ENCODE data around the gene SH3PXD2B.
"Not testable (repeated sequence)": the region's sequence is repeated elsewhere in the genome, so short reads cannot be mapped to it uniquely, and the experiment has no call there.

Gene SH3PXD2B

DNA sequence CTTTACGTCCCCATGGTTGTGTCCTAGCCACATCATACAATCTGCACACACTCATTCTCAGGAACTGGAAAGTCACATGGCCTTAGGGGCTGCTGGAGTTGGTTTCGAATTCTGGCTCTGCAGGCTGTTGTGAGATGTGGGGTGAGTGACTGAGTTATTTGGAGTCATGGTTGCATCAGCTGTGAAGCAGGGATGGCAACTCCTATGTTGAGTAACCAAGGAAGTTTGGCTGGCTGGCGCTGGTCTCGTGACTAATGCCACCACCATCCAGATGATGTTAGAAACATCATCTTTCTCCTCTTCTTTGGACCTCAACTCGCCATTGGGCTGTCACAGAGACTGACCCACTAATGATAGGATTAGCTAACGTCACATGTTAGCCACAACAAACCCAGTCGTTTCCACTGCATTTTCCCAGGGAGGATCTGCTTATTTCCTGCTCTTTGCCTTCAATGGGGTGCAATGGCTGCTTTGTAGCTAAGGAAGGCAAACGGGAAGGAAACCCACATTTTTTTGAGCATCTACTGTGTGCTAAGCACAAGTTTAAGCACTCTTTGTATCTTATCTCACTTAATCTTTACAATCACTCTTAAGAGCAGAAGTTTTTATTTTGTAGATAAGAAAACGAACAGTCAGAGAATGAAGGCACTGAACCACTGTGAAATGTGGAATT lies 92.6 kb downstream of the SH3PXD2B start:
- DNase-seq: no peak

DNA sequence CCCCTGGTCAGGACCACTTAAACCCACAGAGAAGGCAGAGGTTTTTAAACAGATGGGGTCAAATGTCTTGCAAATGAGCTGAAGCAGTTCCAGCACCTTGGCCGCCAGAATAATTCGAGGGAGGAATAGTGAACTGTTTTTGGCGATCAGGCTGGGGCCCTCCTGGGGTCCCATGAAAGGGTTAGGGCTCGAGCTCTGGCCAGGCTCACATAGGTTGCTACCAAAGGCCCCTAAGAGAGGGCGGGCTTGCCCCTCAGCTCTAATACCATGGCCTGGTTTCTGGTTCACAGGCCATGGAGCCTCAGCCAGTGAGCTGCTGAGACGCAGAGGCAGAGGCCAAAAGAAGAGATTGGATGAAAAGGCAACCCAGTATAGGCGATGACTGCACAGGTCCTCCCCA lies 96.0 kb downstream of the SH3PXD2B start:
- no peak for DNase-seq

DNA sequence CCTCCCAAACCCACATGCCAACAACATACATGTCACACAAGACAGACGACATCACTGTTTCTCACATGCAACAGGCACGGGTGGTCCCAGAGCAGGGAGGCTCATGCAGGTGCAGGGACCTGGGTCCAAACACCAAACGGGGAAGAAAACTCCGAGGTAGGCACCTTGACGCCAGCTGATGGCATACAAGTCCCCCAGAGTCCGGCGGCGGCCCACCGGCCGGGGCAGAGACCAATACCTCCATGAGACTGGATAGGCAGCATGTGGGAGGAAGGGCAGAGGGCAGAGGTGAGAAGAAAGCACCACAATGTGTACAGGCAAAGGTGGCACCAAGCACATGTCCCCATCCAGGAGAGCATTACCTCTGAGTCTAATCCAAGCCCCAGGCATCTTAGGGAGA lies 97.8 kb downstream of the SH3PXD2B start:
- DNase-seq: no peak

- DNase-seq: no peak
Observed at GRCh38 chr5:172356047-172356446, 98.3 kb downstream of the SH3PXD2B start.

DNA sequence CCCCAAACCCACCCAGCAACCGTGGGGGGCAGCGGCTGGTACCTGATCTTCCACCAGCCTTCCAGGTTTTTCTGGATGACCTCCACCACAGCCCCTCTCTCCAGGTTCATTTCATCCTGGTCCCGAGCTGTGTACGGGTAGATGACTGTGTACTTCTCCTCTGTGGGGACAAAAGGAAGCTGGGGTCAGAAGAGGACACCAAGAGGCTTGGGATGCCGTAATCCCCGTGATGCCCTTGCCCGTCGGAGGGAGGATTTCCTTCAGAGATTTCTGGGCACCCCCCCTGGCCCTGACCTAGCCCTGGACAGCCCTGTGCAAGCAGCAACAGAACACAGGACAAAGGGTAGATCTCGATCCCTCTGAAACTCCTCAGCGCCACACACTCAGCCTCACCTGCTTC lies 100.5 kb downstream of the SH3PXD2B start:
- no peak for DNase-seq

DNA sequence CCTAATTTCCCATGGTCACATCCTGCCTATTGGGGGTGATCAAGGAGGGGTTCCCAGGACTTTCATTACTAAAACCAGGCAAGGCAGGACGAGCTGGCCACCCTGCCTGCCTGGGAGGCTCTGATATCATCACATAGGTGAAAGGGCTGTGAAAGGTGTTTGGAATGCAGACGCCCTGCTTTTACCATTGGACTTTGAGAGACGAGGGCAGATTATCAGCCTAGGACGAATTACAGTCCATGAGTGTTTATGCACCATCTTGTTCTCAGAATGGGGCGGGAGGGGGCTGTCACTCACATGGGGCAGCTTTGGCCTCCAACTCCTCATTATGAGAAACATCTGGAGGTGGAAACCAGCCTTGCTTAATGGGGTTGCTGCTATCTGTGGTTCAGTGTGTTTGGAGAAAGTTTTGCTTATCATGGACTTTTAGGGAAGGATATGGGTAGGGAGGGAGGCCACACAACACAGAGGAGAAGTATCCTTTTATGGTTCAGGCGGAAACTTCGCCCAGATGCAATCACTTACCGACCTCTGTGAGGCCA lies 101.0 kb downstream of the SH3PXD2B start:
- no peak for DNase-seq

DNA sequence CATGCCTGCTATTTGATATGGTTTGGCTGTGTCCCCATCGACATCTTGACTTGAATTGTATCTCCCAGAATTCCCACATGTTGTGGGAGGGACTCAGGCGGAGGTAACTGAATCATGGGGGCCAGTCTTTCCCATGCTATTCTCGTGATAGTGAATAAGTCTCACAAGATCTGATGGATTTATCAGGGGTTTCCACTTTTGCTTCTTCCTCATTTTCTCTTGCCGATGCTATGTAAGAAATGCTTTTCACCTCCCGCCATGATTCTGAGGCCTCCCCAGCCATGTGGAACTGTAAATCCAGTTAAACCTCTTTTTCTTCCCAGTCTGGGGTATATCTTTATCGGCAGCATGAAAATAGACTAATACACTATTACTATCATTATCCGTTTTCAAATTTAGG lies 101.8 kb downstream of the SH3PXD2B start:
- DNase-seq: not testable (repeated sequence)

DNA sequence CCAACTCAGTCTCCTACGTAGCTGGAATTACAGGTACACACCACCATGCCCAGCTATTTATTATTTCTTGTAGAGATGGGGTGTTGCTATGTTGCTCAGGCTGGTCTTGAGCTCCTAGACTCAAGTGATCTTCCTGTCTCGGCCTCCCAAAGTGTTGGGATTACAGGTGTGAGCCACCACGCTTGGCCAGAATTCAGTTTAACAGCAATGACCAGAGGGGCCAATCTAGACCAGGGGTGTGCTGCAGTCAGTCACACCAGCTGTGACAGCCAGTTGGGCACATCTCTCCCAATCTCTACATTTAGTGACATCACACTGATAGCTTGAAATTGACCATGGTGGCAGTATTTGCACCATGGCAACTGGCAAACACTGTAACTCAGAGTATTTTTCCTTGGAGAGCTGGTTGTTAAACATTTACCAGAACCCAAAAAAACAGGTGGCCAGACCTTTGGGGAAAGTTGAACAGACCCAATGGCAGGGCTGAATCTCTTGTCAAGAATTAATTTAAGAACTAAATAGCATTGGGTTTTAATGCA lies 103.0 kb downstream of the SH3PXD2B start:
- no peak for DNase-seq

- DNase-seq: no peak
Observed at GRCh38 chr5:172350212-172351181, 103.8 kb downstream of the SH3PXD2B start.

DNA sequence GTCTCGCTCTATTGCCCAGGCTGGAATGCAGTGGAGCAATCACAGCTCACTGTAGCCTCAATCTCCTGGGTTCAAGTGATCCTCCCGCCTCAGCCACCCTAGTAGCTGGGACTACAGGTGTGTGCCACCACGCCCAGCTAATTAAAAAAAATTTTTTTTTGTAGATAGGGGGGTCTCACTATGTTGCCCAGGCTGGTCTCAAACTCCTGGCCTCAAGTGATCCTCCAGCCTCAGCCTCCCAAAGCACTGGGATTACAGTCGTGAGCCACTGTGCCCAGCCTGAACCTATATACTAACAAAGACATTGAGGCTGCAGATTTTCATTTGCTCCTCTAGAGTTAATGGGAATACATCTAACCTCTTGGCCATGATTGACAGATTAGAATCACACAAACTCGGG lies 105.6 kb downstream of the SH3PXD2B start:
- DNase-seq: not testable (repeated sequence)

DNA sequence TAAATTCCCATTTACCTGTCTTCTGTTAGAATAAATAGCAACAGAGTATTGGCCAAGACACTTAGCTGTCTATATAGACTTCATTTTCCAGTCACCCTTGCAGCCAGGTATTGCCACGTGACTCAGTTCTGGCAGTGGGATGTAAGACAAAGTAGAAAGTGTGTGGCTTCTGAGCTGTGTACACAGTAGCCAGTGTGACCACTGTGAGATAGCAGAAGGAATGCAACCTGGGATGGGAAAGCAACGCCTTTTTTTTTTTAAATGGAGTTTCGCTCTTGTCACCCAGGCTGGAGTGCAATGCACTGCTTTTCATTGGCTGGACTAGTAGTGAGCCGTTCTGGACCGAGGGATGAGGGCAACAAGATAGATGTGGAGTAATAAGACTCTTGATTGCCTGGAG lies 106.2 kb downstream of the SH3PXD2B start:
- no peak for DNase-seq

- DNase-seq: no peak
Observed at GRCh38 chr5:172347496-172348052, 106.8 kb downstream of the SH3PXD2B start.

DNA sequence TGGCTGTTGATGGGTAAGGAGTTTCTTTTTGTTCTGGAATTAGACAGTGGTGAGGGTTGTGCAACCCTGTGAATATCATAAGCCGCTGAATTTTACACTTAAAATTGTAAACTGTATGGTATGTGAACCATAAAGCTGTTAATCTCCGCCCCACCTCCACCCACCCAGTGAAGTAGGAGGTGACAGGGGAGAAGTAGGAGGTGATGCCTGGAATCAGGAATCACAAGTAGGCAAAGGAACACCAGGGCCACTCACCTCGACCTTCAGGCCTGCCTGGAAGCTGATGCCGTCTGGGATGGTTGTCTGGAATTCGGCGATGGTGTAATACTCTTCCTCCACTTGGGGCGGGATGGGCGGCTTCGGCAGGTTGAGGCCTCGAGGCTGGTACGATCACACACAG lies 108.4 kb downstream of the SH3PXD2B start:
- DNase-seq: no peak

GRCh38 chr5:172344855-172345409 lies 109.4 kb downstream of the SH3PXD2B start:
- DNase-seq: no peak

- no peak for DNase-seq
Observed at GRCh38 chr5:172343741-172344140, 110.6 kb downstream of the SH3PXD2B start.

GRCh38 chr5:172342918-172343317 lies 111.4 kb downstream of the SH3PXD2B start:
- no peak for DNase-seq

GRCh38 chr5:172339264-172340180 lies 114.8 kb downstream of the SH3PXD2B start:
- no peak for DNase-seq

DNA sequence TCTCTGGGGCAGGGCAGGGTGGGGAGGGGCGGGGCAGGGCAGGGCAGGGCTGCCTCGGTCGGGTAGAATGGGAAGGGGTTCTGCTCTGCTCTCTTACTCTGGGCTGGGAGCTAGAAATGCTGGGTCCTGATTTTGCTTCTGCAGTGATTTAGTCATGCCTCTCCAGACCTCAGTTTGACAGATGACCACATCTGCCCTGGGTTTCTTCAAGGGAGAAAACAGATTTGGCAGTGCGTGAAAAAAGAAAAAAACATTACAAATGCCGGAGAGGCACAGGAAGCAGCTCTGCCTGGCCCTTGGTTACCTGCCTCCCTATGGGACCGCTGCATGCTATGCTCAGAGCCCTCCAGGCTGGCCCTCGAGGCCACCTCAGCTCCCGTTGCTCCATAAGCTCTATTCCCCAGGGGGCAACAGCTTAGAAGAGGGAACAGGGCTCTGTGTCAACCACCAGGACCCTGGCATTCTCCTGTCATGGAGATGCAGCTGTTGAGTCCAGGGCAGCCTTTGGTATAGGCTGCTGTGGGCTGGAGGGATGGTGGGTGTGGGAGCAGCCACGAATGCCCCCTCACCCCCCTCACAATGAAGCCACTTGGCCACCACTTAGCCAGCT lies 117.5 kb downstream of the SH3PXD2B start:
- DNase-seq: no peak

DNA sequence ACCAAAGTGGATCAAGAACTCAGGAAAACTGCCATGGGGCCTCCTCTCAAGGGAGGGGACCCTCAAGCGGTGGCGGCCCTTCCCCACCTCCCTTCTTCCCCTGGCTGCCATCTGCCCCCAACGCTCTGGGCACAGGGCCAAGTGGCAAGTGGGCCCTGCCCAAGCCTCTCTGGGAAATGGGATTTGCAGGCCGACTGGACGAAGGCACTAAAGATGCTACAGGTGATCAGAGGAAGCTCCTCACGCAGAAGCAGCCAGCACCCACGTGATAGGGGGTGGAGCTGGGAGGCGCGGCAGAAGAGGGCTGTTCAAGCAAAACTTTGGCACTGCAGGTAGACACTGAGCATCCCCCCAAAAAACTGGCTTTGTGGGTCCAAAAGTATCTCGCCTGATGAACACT lies 118.1 kb downstream of the SH3PXD2B start:
- DNase-seq: no peak

- DNase-seq: no peak
Observed at GRCh38 chr5:172335721-172336120, 118.6 kb downstream of the SH3PXD2B start.

DNA sequence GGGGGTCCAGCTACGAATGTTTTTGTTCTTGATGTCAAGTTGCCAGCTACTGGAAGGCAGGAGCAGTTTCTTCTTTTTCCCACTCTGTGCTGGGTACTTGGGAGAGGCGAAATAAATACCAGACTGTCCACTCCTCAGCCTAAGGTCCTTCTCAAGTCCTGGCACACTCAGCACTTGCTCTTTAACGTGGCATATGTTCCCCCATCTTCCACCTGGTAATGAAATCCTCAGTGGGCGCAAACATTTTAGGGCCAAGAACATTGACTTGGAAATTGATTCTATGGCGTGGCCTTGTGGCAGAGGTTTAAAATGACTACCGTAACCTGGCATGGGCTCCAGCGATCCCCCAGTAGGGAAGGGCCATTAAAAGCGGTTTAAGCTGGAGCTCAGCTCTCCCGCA lies 119.7 kb downstream of the SH3PXD2B start:
- no peak for DNase-seq

Data from CD4-positive, alpha-beta T cell treated with Interleukin-4 for 4 hours (primary cell).